Measurements from ENCODE around the gene PAH.

PAH gene

GRCh38 chr12:102950107-102950949, 33.3 kb upstream of the PAH start:
- no peak for DNase-seq

GRCh38 chr12:102948941-102949352, 31.9 kb upstream of the PAH start:
- peak; percentile 18 for DNase-seq

- DNase-seq: no peak
These were observed 29.0 kb upstream of the PAH start for GRCh38 chr12:102946042-102946441.

- no peak for DNase-seq
These were observed 22.7 kb upstream of the PAH start for GRCh38 chr12:102939670-102940222.

- no peak for DNase-seq
These were observed 22.0 kb upstream of the PAH start for GRCh38 chr12:102939059-102939458.

- DNase-seq: no peak
These were observed 16.1 kb upstream of the PAH start for GRCh38 chr12:102933168-102933567.

GRCh38 chr12:102927220-102927619, 10.2 kb upstream of the PAH start:
- DNase-seq: no peak

GRCh38 chr12:102921240-102921639, 4.2 kb upstream of the PAH start:
- DNase-seq: no peak

GRCh38 chr12:102920271-102920670, 3.2 kb upstream of the PAH start:
- DNase-seq: no peak

GRCh38 chr12:102918840-102919239, 1.8 kb upstream of the PAH start:
- no peak for DNase-seq

GRCh38 chr12:102916252-102917025, 605 bp downstream of the PAH start:
- no peak for DNase-seq

- DNase-seq: no peak
These were observed 3.4 kb downstream of the PAH start for GRCh38 chr12:102913453-102914226.

GRCh38 chr12:102912258-102912657, 4.8 kb downstream of the PAH start:
- no peak for DNase-seq

- no peak for DNase-seq
These were observed 5.7 kb downstream of the PAH start for GRCh38 chr12:102911320-102911719.

- DNase-seq: no peak
These were observed 6.3 kb downstream of the PAH start for GRCh38 chr12:102910792-102911191.

- no peak for DNase-seq
These were observed 6.9 kb downstream of the PAH start for GRCh38 chr12:102910137-102910536.

- no peak for DNase-seq
These were observed 9.1 kb downstream of the PAH start for GRCh38 chr12:102907918-102908317.

GRCh38 chr12:102905229-102905628, 11.8 kb downstream of the PAH start:
- no peak for DNase-seq

GRCh38 chr12:102903337-102904007, 13.6 kb downstream of the PAH start:
- no peak for DNase-seq

- no peak for DNase-seq
These were observed 15.0 kb downstream of the PAH start for GRCh38 chr12:102902093-102902492.

- no peak for DNase-seq
These were observed 16.7 kb downstream of the PAH start for GRCh38 chr12:102900389-102900788.

GRCh38 chr12:102896067-102896466, 21.0 kb downstream of the PAH start:
- no peak for DNase-seq
